ENCODE measurements around the gene FCRL3. TPM values are rescaled to one million over a fixed set of nuclear protein-coding genes. Genes with fewer than 3 reads are reported as not detected.

Gene FCRL3
- total and polyA plus RNA-seq, 12 donors = 0.03 to 0.46 (median 0.08) TPM; not detected in 5

- no peaks in the 10 kb centered on the region for H3K36me3 ChIP-seq (replicated peaks in 1 of 2)
- H3K27ac ChIP-seq = no peak overlapping the region
- H3K9me3 ChIP-seq (replicated peaks in 1 of 3) = no peaks in the 10 kb centered on the region
- no peak for TF ChIP-seq CTCF (IDR thresholded peaks at IDR 0.05)
- no peak for TF ChIP-seq POLR2A (IDR thresholded peaks at IDR 0.05)
- H3K27me3 ChIP-seq = peaks cover 5% of the 10 kb centered on the region
- H3K4me1 ChIP-seq (replicated peaks in 1 of 2) = no peaks in the 10 kb centered on the region
- intact Hi-C loops (cut with DNase I) = no loop called here
- H3K4me3 ChIP-seq = no peak overlapping the region
- 58 to 61% (median 60%) methylated on average over 5 of the region's 5 CpGs for WGBS, 4 donors
- no peak for DNase-seq
Observed at GRCh38 chr1:157682710-157683437, 17.7 kb downstream of the FCRL3 start.

DNA sequence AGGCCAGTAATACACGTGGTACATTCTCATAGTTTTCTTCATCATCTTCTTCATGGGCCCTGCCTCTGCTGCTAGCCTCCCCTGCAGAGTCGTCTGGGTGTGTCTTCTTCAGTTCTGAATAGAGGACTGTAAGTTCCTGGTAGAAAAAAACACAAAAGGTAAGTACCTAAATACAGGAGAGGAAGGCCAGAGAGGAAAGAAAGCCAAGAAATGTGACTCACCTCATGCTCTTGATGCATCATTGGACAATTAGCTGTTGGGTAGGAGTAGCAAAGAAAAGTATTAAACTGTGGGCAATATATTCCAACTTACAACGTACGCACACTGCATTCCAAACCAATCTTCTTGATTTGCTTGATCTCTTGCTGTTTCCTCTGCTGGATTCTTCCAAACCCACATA, 21.8 kb downstream of the FCRL3 start:
- intact Hi-C loops (cut with DNase I) = no loop called here
- no peak for DNase-seq
- no peaks in the 10 kb centered on the region for H3K4me1 ChIP-seq (replicated peaks in 1 of 2)
- no peak for TF ChIP-seq POLR2A (IDR thresholded peaks at IDR 0.05)
- no peak for TF ChIP-seq CTCF (IDR thresholded peaks at IDR 0.05)
- no peaks in the 10 kb centered on the region for H3K9me3 ChIP-seq (replicated peaks in 1 of 3)
- H3K36me3 ChIP-seq (replicated peaks in 1 of 2) = no peaks in the 10 kb centered on the region
- peaks cover 5% of the 10 kb centered on the region for H3K27me3 ChIP-seq
- H3K27ac ChIP-seq = no peak overlapping the region
- WGBS, 4 donors = 57 to 64% (median 63%) methylated on average over 4 of the region's 4 CpGs
- no peak overlapping the region for H3K4me3 ChIP-seq

DNA sequence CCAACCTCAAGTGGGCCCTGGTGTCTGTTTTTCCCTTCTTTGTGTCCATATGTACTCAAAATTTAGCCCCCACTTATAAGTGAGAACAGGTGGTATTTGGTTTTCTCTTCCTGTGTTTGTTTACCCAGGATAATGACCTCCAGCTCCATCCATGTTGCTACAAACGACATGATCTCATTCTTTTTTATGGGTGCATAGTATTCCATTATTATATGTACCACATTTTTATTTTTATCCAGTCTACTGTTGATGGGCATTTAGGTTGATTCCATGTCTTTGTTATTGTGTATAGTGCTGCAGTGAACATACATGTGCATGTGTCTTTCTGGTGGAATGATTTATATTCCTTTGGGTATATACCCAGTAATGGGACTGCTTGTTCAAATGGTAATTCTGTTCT, 27.6 kb downstream of the FCRL3 start:
- no peak for DNase-seq
- no peaks in the 10 kb centered on the region for H3K27me3 ChIP-seq

GRCh38 chr1:157671895-157672294, 28.7 kb downstream of the FCRL3 start:
- H3K4me3 ChIP-seq = no peak overlapping the region
- H3K4me1 ChIP-seq (replicated peaks in 1 of 2) = no peaks in the 10 kb centered on the region
- no peak overlapping the region for H3K27ac ChIP-seq
- H3K36me3 ChIP-seq (replicated peaks in 1 of 2) = no peaks in the 10 kb centered on the region
- intact Hi-C loops (cut with DNase I) = no loop called here
- no peaks in the 10 kb centered on the region for H3K27me3 ChIP-seq
- no peak for DNase-seq
- TF ChIP-seq POLR2A (IDR thresholded peaks at IDR 0.05) (no peak), CTCF (IDR thresholded peaks at IDR 0.05) (no peak)
- no peaks in the 10 kb centered on the region for H3K9me3 ChIP-seq (replicated peaks in 1 of 3)

More for the DNA sequence above, 27.6 kb downstream of the FCRL3 start:
- Histone ChIP-seq H3K36me3 (replicated peaks in 1 of 2) (no peaks in the 10 kb centered on the region), H3K9me3 (replicated peaks in 1 of 3) (no peaks in the 10 kb centered on the region), H3K4me3 (no peak overlapping the region), H3K27ac (no peak overlapping the region), H3K4me1 (replicated peaks in 1 of 2) (no peaks in the 10 kb centered on the region)
- intact Hi-C loops (cut with DNase I) = no loop called here
- TF ChIP-seq POLR2A (IDR thresholded peaks at IDR 0.05) = no peak
- TF ChIP-seq CTCF (IDR thresholded peaks at IDR 0.05) = no peak
- WGBS, 4 donors = 49 to 80% (median 65%) methylated on average over 1 of the region's 1 CpG
